ENCODE results near the gene SLC9C2. TPM values are rescaled to one million over a fixed set of nuclear protein-coding genes. Genes with fewer than 3 reads are reported as not detected.

The SLC9C2 gene
- total RNA-seq, 4 donors from 2014 or later = 0.56 TPM; not detected in 3

DNA sequence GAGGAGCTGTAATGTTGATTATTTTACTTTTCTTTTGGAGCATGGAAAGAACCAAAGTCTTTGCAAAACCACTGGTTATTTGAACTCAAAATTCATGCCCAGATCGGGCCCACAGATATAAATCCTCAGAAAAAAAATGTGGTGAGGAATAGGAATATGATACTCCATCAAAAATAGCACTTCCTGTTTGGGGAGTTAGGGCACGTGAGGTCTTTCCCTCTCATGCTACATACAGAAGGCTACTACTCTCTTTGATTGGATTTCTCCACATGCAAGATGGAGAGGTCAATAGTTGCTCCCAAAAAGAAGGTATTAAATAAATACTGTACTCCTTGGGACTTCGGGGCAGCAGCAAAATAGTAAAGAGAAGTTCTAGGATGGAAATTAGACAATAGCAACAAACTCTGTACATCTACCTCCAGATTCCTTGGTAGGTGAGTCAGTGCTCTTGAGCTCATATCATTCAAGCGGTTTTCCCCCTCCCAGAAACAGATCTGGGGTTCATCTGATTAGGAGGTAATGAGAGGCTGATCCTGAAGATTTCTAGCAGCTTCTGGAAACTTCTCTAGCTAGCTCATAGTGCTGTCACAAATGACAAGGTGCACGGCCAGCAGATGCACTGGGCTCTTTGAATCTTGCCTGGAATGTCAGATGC, 47.1 kb downstream of the SLC9C2 start:
- ATAC-seq (ENCODE audit: low FRiP score) (no peak), DNase-seq (ENCODE audit: low spot score) (no peak)
- TF ChIP-seq, protein P1, sequence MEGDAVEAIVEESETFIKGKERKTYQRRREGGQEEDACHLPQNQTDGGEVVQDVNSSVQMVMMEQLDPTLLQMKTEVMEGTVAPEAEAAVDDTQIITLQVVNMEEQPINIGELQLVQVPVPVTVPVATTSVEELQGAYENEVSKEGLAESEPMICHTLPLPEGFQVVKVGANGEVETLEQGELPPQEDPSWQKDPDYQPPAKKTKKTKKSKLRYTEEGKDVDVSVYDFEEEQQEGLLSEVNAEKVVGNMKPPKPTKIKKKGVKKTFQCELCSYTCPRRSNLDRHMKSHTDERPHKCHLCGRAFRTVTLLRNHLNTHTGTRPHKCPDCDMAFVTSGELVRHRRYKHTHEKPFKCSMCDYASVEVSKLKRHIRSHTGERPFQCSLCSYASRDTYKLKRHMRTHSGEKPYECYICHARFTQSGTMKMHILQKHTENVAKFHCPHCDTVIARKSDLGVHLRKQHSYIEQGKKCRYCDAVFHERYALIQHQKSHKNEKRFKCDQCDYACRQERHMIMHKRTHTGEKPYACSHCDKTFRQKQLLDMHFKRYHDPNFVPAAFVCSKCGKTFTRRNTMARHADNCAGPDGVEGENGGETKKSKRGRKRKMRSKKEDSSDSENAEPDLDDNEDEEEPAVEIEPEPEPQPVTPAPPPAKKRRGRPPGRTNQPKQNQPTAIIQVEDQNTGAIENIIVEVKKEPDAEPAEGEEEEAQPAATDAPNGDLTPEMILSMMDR (IDR thresholded peaks at IDR 0.05) = no peak

DNA sequence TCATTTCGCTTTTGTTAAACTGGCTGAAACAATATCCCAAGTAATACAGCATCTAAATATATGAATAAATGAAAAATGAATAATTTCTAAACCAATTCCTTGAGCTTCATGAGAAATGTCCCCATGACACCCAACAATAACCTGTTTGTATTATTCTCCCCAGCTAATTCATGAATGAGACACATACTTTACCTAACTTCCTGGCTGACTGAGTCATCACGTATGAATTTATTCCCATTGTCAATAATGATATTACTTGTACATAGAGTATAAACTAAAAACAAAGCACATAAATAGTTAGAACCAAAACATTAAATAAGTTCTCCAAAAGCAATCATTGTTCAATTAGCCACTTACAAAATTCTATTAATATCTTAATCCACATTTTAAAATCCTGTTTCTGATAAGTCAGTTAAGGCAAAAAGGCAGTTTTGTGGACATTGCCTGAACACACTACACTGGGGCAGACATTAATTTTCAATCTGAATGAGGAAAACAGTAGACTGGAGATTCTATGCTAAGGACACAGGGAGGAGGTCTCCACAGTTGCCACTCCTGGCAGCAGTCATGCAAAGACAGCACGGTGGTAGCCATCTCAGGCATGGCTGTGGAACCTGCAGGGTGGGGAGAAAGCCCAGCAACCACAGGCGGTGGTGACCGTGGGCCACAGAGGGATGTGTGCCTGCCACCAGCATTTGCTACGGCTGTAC, 48.2 kb downstream of the SLC9C2 start:
- ATAC-seq (ENCODE audit: low FRiP score) = no peak

DNA sequence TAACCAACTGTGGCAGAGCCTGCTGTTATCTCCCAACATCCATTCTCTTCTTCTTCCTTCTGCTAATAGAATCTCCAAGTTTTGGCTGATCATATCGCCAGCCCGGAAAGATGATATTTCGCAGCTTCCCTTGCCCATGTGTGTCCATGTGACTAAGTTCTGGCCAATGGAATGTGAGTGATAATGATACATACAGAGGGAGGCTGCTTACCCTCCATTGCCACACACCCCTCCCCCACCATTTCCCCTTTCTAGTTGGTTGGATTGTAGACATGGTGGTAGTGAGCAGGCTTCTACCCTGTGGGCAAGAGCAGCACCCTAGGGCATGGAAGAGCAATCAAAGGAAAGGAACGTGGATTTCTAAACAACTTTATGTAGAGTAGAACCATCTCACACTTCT, 48.8 kb downstream of the SLC9C2 start:
- DNase-seq (ENCODE audit: low spot score) (no peak), ATAC-seq (ENCODE audit: low FRiP score) (no peak)
- TF ChIP-seq, protein P1 (IDR thresholded peaks at IDR 0.05) = no peak

More for the DNA sequence above, 48.2 kb downstream of the SLC9C2 start:
- TF ChIP-seq, protein P1 (IDR thresholded peaks at IDR 0.05) = no peak
- DNase-seq (ENCODE audit: low spot score) = no peak

DNA sequence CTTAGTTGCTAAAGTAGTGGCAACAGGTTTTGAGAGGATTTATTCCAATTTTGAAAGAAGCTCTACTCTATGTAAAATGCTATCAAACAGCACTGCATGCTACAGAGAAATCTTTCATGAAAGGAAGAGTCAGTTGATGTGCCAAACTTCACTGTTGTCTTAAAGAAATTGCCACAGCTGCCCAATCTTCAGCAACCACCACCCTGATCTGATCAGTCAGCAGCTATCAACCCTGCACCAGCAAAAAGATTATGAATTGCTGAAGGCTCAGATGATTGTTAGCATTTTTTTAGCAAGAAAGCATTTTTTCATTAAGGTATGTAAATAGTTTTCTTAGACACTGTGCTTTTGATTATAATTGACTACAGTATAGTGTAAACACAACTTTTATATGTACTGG, 49.6 kb downstream of the SLC9C2 start:
- ATAC-seq (ENCODE audit: low FRiP score) (no peak), DNase-seq (ENCODE audit: low spot score) (no peak)
- TF ChIP-seq, protein P1 (IDR thresholded peaks at IDR 0.05) = no peak

DNA sequence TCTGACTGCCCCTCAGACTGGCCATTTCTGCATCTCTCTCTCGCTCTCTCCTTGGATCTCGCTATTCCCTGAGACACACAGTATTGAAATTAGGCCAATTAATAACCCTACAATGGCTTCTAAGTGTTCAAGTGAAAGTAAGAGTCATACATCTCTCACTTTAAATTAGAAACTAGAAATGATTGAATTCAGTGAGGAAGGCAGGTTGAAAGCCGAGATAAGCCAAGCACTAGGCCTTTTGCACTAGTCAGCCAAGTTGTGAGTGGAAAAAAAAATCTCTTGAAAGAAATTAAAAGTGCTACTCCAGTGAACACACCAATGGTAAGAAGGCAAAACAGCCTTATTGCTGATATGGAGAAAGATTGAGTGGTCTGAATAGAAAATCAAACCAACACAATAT, 51.2 kb downstream of the SLC9C2 start:
- ATAC-seq (ENCODE audit: low FRiP score) (no peak), DNase-seq (ENCODE audit: low spot score) (no peak)
- TF ChIP-seq, protein P1 (IDR thresholded peaks at IDR 0.05) = no peak

DNA sequence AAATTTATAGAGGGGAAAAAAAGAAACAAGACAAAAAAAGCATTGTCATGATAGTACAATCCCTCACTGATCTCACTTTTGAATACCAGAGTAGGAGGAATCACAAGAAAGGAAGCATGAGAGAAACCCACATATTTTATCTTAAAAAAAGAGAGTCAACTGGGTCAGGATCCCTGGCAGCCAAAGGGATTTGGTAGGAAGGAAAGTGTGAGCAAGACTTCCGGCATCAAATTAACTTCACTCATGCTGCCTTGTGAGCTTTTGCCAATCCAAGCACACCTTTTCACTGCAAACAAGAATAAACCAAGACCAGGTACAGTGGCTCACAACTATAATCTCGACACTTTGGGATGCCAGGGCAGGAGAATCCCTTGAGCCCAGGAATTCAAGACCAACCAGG, 53.1 kb downstream of the SLC9C2 start:
- ATAC-seq (ENCODE audit: low FRiP score) (no peak), DNase-seq (ENCODE audit: low spot score) (no peak)
- TF ChIP-seq, protein P1 (IDR thresholded peaks at IDR 0.05) = no peak

DNA sequence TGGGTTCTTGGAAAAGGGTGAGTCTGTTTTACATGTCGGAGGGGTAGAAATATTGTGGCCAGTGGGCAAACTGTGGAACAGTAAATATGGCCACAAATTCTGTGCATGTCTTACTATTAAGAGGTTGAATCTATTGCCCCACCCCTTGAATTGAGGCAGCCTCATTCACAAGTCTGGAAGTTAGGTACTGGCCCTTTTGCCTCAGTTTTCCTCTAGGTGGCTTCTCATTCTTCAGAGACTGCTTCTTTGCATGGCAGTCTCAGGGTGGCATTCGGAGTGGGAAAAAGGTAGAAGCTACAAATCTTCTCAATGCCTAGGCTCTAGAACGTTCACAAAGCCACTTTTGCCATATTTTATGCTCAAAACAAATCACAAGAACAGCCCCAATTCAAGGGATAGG, 57.2 kb downstream of the SLC9C2 start:
- DNase-seq (ENCODE audit: low spot score) (no peak), ATAC-seq (ENCODE audit: low FRiP score) (no peak)
- TF ChIP-seq, protein P1 (IDR thresholded peaks at IDR 0.05) = no peak
